K562 (cell line): Measurements from ENCODE around the gene PSEN1. TPM values are rescaled to one million over a fixed set of nuclear protein-coding genes. Genes with fewer than 3 reads are reported as not detected.

Experiments used
- ATAC-seq: fragments of 200-7000 bp; cut with Tn5 transposase; 3 replicates; pipeline ENCODE4 v1.9.1; 2020; ENCODE audit warnings: moderate library complexity
- BruUV-seq: library from RNA; stranded (reverse); fragments of 400-500 nt; replicated peaks from 2 replicates; lab custom pipeline; 2021; lab: Mats Ljungman, UMichigan
- CTCF ChIA-PET: fragments of 300-600 bp; formaldehyde crosslinking; extraction: SDS; loops from one replicate; lab custom pipeline; 2021; ENCODE audit warnings: low intra/inter-chr PET ratio; lab: Yijun Ruan, JAX
- POLR2A ChIA-PET: fragments of 300-600, 350-650 bp; sonication (Branson Sonifier 250); formaldehyde crosslinking; extraction: SDS; loops from one replicate; lab custom pipeline; 2021; ENCODE audit warnings: antibody characterized with exemption, inconsistent platforms; lab: Yijun Ruan, JAX
- DNase-seq, 4 experiments: peaks; one replicate each; pipeline versions ENCODE4 v3.0.0 to v3.0.0-alpha.2; 2011 to 2018; ENCODE audit warnings: low spot score in 3 of 4, mixed read lengths in 3 of 4; ENCODE audit errors: extremely low read depth in 1 of 4
- FAIRE-seq: peaks from 2 replicates; lab custom pipeline; 2011; peaks lifted over from hg19 to GRCh38; lab: Jason Lieb, UNC
- H2AFZ ChIP-seq: 2 replicates; pipeline ENCODE4 v1.6.0; 2011; ENCODE audit warnings: low read depth, low read length, control low read depth, inconsistent platforms
- H3K27ac ChIP-seq: fragments of 200-600 bp; 3 replicates; pipeline ENCODE4 v1.8.0; 2011; ENCODE audit warnings: low read depth, mild to moderate bottlenecking, control low read depth, inconsistent platforms, low read length, moderate library complexity, mixed read lengths; ENCODE audit errors: extremely low read depth
- H3K27me3 ChIP-seq, 2 experiments: fragments of 300-600 bp in 1 of 2; 2 replicates in 1 of 2; 3 replicates in 1 of 2; pipeline versions ENCODE4 v1.6.0 to v1.8.0; 2011; ENCODE audit warnings: inconsistent platforms in 2 of 2, low read length in 2 of 2, mild to moderate bottlenecking in 1 of 2, mixed read lengths in 1 of 2, moderate library complexity in 1 of 2; ENCODE audit not compliant: control insufficient read depth in 2 of 2, insufficient read depth in 2 of 2
- H3K36me3 ChIP-seq: fragments of 300-600 bp; 3 replicates; pipeline ENCODE4 v1.8.0; 2011; ENCODE audit warnings: mild to moderate bottlenecking, low read length, inconsistent platforms; ENCODE audit not compliant: control insufficient read depth, insufficient read depth
- H3K4me1 ChIP-seq, 2 experiments: fragments of 200-600 bp in 1 of 2; replicated peaks in 1 of 2; 2 replicates in 1 of 2; 3 replicates in 1 of 2; pipeline versions ENCODE4 v1.5.1 to v1.8.0; 2011; ENCODE audit warnings: inconsistent platforms in 2 of 2, low read length in 2 of 2, mild to moderate bottlenecking in 1 of 2, mixed read lengths in 1 of 2, moderate library complexity in 1 of 2; ENCODE audit not compliant: control insufficient read depth in 2 of 2, insufficient read depth in 2 of 2
- H3K4me2 ChIP-seq: 2 replicates; pipeline ENCODE4 v1.6.1; 2011; ENCODE audit warnings: low read length, control low read depth, inconsistent platforms, mixed read lengths; ENCODE audit not compliant: insufficient read depth
- H3K4me3 ChIP-seq: fragments of 200-600 bp; sonication (generic), shearing (Covaris generic); 2 replicates; pipeline ENCODE4 v1.5.1; 2016; ENCODE audit warnings: control low read depth, inconsistent platforms
- H3K79me2 ChIP-seq: fragments of 200-600 bp; 3 replicates; pipeline ENCODE4 v1.8.0; 2011; ENCODE audit warnings: low read length, inconsistent platforms; ENCODE audit not compliant: control insufficient read depth, insufficient read depth
- H3K9ac ChIP-seq, 2 experiments: 2 replicates each; pipeline versions ENCODE4 v1.6.0 to v1.6.1; 2011; ENCODE audit warnings: low read depth in 2 of 2, low read length in 2 of 2, control low read depth in 1 of 2, inconsistent platforms in 1 of 2, mild to moderate bottlenecking in 1 of 2, mixed read lengths in 1 of 2; ENCODE audit not compliant: insufficient read depth in 1 of 2
- H3K9me1 ChIP-seq: one replicate; pipeline ENCODE4 v1.6.0; 2011; ENCODE audit warnings: inconsistent platforms, mild to moderate bottlenecking, low read length, moderate library complexity; ENCODE audit not compliant: control insufficient read depth, insufficient read depth
- H3K9me3 ChIP-seq: replicated peaks from 2 replicates; pipeline ENCODE4 v1.5.1; 2011; ENCODE audit warnings: low read depth, low read length, inconsistent platforms; ENCODE audit not compliant: control insufficient read depth, insufficient read depth
- H4K20me1 ChIP-seq: replicated peaks from 2 replicates; pipeline ENCODE4 v1.6.1; 2011; ENCODE audit warnings: low read length, inconsistent platforms, mixed read lengths; ENCODE audit not compliant: control insufficient read depth, insufficient read depth
- CHD7 ChIP-seq: fragments of 200-600 bp; sonication (generic); IDR thresholded peaks from one replicate; pipeline ENCODE4 v1.6.1; 2012; ENCODE audit warnings: mild to moderate bottlenecking, low read depth, low read length, inconsistent platforms
- ZNF184 ChIP-seq: sonication (generic); formaldehyde crosslinking; IDR thresholded peaks from 2 replicates; pipeline ENCODE4 v1.5.0; 2020; ENCODE audit warnings: missing genetic modification reagents
- WGBS: fragments of 100-300 bp; shearing (Covaris generic); methylation state at CpG from one replicate; pipeline ENCODE4 v1.1.6; 2016; ENCODE audit warnings: low coverage, mixed read lengths; ENCODE audit not compliant: insufficient coverage; ENCODE audit errors: missing lambda C conversion rate; 5-methylcytosine and 5-hydroxymethylcytosine counted together
- in situ Hi-C: fragments of 300-500 bp; cut with MboI; formaldehyde crosslinking; loops from 4 replicates; pipeline ENCODE4 v1.15.0; 2018; ENCODE audit warnings: inconsistent platforms, mixed read lengths
- intact Hi-C: fragments of 100-400 bp; cut with micrococcal nuclease; formaldehyde crosslinking; loops from 2 replicates; pipeline ENCODE4 v1.14.2; 2022
- polyA plus RNA-seq, 8 experiments: library from polyadenylated mRNA; depleted of rRNA in 4 of 8; stranded (reverse) in 5 of 8; unstranded in 3 of 8; fragments of >200 nt; fragmentation: Nextera tagmentation in 2 of 8; fragmentation: Illumina TruSeq in 1 of 8; extraction: Ambion mirVana in 2 of 8; extraction: Trizol in 1 of 8; gene quantifications; 2 replicates each; pipeline versions ENCODE4 v1.2.1 to v1.2.3, GENCODE V29; 2011 to 2014; ENCODE audit warnings: inconsistent platforms in 1 of 8, missing spikeins in 1 of 8
- total RNA-seq, 7 experiments: library from RNA; depleted of rRNA in 6 of 7; stranded (reverse); fragments of >200 nt in 6 of 7; fragmentation: Illumina TruSeq in 2 of 7; extraction: Trizol in 2 of 7; gene quantifications; 2 replicates each; pipeline versions ENCODE4 v1.2.1 to v1.2.3, GENCODE V29; 2011 to 2021; ENCODE audit warnings: low replicate concordance in 1 of 7

PSEN1 gene
- total and polyA plus RNA-seq, 9 of the 15 experiments (the other 6 are each of a cell fraction or from before 2014, with no cell fraction given): 6.5 to 25.2 (median 14.3) TPM

GRCh38 chr14:73143617-73144016, 7.3 kb downstream of the PSEN1 start:
- DNase-seq (no peak), FAIRE-seq (no peak), ATAC-seq (no peak)
- Histone ChIP-seq H3K36me3 (peaks cover 7% of the 10 kb centered on the region; the same call in 2 of the 3 replicates), H4K20me1 (no peaks in the 10 kb centered on the region), H3K27ac (no peak overlapping the region), H3K4me2 (no peak overlapping the region), H3K27me3 (no peaks in the 10 kb centered on the region), H3K4me1 (no peaks in the 10 kb centered on the region; a peak in 1 of 5 replicates), H3K9me1 (no peaks in the 10 kb centered on the region), H3K9ac (no peak overlapping the region), H2AFZ (no peak overlapping the region), H3K9me3 (no peaks in the 10 kb centered on the region), H3K79me2 (peaks cover 53% of the 10 kb centered on the region), H3K4me3 (no peak overlapping the region)
- in situ Hi-C loops: no loop called here
- intact Hi-C loops: no loop called here
- TF ChIP-seq CHD7: no peak
- TF ChIP-seq ZNF184: no peak
- BruUV-seq: no TSS peak
- CTCF ChIA-PET: no interaction called here
- POLR2A ChIA-PET: no interaction called here
- WGBS: 86% methylated on average over 3 of the region's 3 CpGs
